Fibroblast of skin of left biceps (primary cell): Measurements from ENCODE around the gene APBA1.

Source experiments
- DNase-seq, 2 experiments: peaks; one replicate each; pipeline ENCODE4 v3.0.0-alpha.2; 2013; ENCODE audit warnings: low read depth in 2 of 2

Gene APBA1

GRCh38 chr9:69579032-69579758 lies 93.0 kb downstream of the APBA1 start:
- DNase-seq: no peak

GRCh38 chr9:69578026-69578425 lies 94.1 kb downstream of the APBA1 start:
- no peak for DNase-seq

- no peak for DNase-seq
These were observed 95.0 kb downstream of the APBA1 start for GRCh38 chr9:69577123-69577522.

- no peak for DNase-seq
These were observed 98.1 kb downstream of the APBA1 start for GRCh38 chr9:69574057-69574456.

- DNase-seq: peak; percentile 65 to 71
These were observed 98.5 kb downstream of the APBA1 start for GRCh38 chr9:69573651-69574050.

GRCh38 chr9:69572611-69573010 lies 99.6 kb downstream of the APBA1 start:
- no peak for DNase-seq

- no peak for DNase-seq
These were observed 101.1 kb downstream of the APBA1 start for GRCh38 chr9:69571032-69571431.

- DNase-seq: peak; percentile 62 to 70
These were observed 102.3 kb downstream of the APBA1 start for GRCh38 chr9:69569738-69570451.

GRCh38 chr9:69564557-69564956 lies 107.6 kb downstream of the APBA1 start:
- no peak for DNase-seq

GRCh38 chr9:69559126-69559525 lies 113.0 kb downstream of the APBA1 start:
- no peak for DNase-seq

GRCh38 chr9:69556707-69557106 lies 115.5 kb downstream of the APBA1 start:
- DNase-seq: no peak

GRCh38 chr9:69555802-69556201 lies 116.4 kb downstream of the APBA1 start:
- no peak for DNase-seq

- peak; percentile 83 for DNase-seq
These were observed 117.2 kb downstream of the APBA1 start for GRCh38 chr9:69554945-69555344.

GRCh38 chr9:69549310-69550202 lies 122.6 kb downstream of the APBA1 start:
- no peak for DNase-seq

- DNase-seq: no peak
These were observed 123.5 kb downstream of the APBA1 start for GRCh38 chr9:69548681-69549080.

GRCh38 chr9:69546265-69546664 lies 125.9 kb downstream of the APBA1 start:
- no peak for DNase-seq

- DNase-seq: no peak
These were observed 129.0 kb downstream of the APBA1 start for GRCh38 chr9:69542942-69543704.

- DNase-seq: no peak
These were observed 130.1 kb downstream of the APBA1 start for GRCh38 chr9:69542058-69542457.

GRCh38 chr9:69535911-69536310 lies 136.3 kb downstream of the APBA1 start:
- peak in 1 of 2 experiments; percentile 9 for DNase-seq

GRCh38 chr9:69535286-69535832 lies 136.8 kb downstream of the APBA1 start:
- DNase-seq: no peak

GRCh38 chr9:69532396-69532795 lies 139.8 kb downstream of the APBA1 start:
- no peak for DNase-seq
